Type B pancreatic cell (in vitro differentiated cells): ENCODE data around the gene KCNG2. TPM values are rescaled to one million over a fixed set of nuclear protein-coding genes. Genes with fewer than 3 reads are reported as not detected.

ENCODE experiments used
- DNase-seq: peaks from one replicate; pipeline ENCODE4 v3.0.0; 2021; ENCODE audit warnings: mixed read lengths; ENCODE audit not compliant: unreplicated experiment; ENCODE audit errors: extremely low spot score
- H3K27ac Mint-ChIP-seq: 2 replicates; pipeline ENCODE4 v1.8.0; 2021; ENCODE audit warnings: mild to moderate bottlenecking, mixed read lengths
- H3K27me3 Mint-ChIP-seq: 2 replicates; pipeline ENCODE4 v1.8.0; 2021; ENCODE audit warnings: mixed read lengths
- H3K36me3 Mint-ChIP-seq: 2 replicates; pipeline ENCODE4 v1.8.0; 2021; ENCODE audit warnings: mixed read lengths
- H3K4me1 Mint-ChIP-seq: one replicate; pipeline ENCODE4 v1.8.0; 2021; ENCODE audit warnings: mixed read lengths; ENCODE audit not compliant: unreplicated experiment
- H3K4me3 Mint-ChIP-seq: 2 replicates; pipeline ENCODE4 v1.8.0; 2021; ENCODE audit warnings: mild to moderate bottlenecking, mixed read lengths
- H3K9me3 Mint-ChIP-seq: 2 replicates; pipeline ENCODE4 v1.8.0; 2021; ENCODE audit warnings: mixed read lengths
- CTCF ChIP-seq: fragments of 200-600 bp; sonication (generic); conservative IDR thresholded peaks from 2 replicates; pipeline ENCODE4 v1.5.0; 2021; ENCODE audit warnings: antibody characterized with exemption, mild to moderate bottlenecking
- total RNA-seq: library from RNA; stranded (reverse); gene quantifications from 2 replicates; pipeline ENCODE4 v1.2.1, GENCODE V29; 2021; ENCODE audit warnings: low replicate concordance

The KCNG2 gene
- total RNA-seq, 1 donor from 2014 or later: 0.29 TPM

GRCh38 chr18:79803611-79804051 is 5.9 kb downstream of the KCNG2 start:
- Mint-ChIP-seq H3K27me3 (peaks cover 32% of the 10 kb centered on the region), H3K4me3 (no peak overlapping the region), H3K36me3 (no peaks in the 10 kb centered on the region), H3K4me1 (no peaks in the 10 kb centered on the region), H3K9me3 (no peaks in the 10 kb centered on the region), H3K27ac (no peak overlapping the region)
- no peak for TF ChIP-seq CTCF
- DNase-seq: no peak

GRCh38 chr18:79804130-79804787 is 6.5 kb downstream of the KCNG2 start:
- TF ChIP-seq CTCF: no peak
- Mint-ChIP-seq H3K36me3 (no peaks in the 10 kb centered on the region), H3K9me3 (no peaks in the 10 kb centered on the region), H3K27me3 (peaks cover 26% of the 10 kb centered on the region), H3K4me1 (no peaks in the 10 kb centered on the region), H3K27ac (no peak overlapping the region), H3K4me3 (no peak overlapping the region)
- no peak for DNase-seq

GRCh38 chr18:79805211-79805887 is 7.6 kb downstream of the KCNG2 start:
- no peak overlapping the region for H3K27ac Mint-ChIP-seq
- no peaks in the 10 kb centered on the region for H3K36me3 Mint-ChIP-seq
- H3K27me3 Mint-ChIP-seq: peaks cover 15% of the 10 kb centered on the region
- no peak for TF ChIP-seq CTCF
- no peak for DNase-seq
- H3K9me3 Mint-ChIP-seq: no peaks in the 10 kb centered on the region
- H3K4me1 Mint-ChIP-seq: no peaks in the 10 kb centered on the region
- no peak overlapping the region for H3K4me3 Mint-ChIP-seq

- Mint-ChIP-seq H3K27ac (no peak overlapping the region), H3K36me3 (no peaks in the 10 kb centered on the region), H3K4me3 (no peak overlapping the region), H3K4me1 (no peaks in the 10 kb centered on the region), H3K27me3 (peaks cover 12% of the 10 kb centered on the region), H3K9me3 (no peaks in the 10 kb centered on the region)
- no peak for DNase-seq
- no peak for TF ChIP-seq CTCF
These were observed 8.3 kb downstream of the KCNG2 start for GRCh38 chr18:79805926-79806487.

GRCh38 chr18:79806976-79807841 is 9.5 kb downstream of the KCNG2 start:
- Mint-ChIP-seq H3K4me1 (no peaks in the 10 kb centered on the region), H3K27ac (no peak overlapping the region), H3K9me3 (no peaks in the 10 kb centered on the region), H3K36me3 (no peaks in the 10 kb centered on the region), H3K4me3 (no peak overlapping the region), H3K27me3 (peaks cover 10% of the 10 kb centered on the region)
- DNase-seq: no peak
- TF ChIP-seq CTCF: no peak
